Stimulated activated CD8-positive, alpha-beta memory T cell treated with anti-CD3 and anti-CD28 coated beads, Interleukin-15, amount 100 ng/mL, for 24 hours (primary cell): ENCODE measurements around the gene KAZN.

Source experiments
- DNase-seq: peaks from one replicate; pipeline ENCODE4 v3.0.0-alpha.2; 2020; ENCODE audit warnings: low read depth

Gene KAZN

GRCh38 chr1:15148004-15148403 lies 549.5 kb downstream of the KAZN start:
- DNase-seq, result no peak

GRCh38 chr1:15148475-15148874 lies 550.0 kb downstream of the KAZN start:
- no peak for DNase-seq

GRCh38 chr1:15148941-15149340 lies 550.5 kb downstream of the KAZN start:
- DNase-seq, result no peak

DNA sequence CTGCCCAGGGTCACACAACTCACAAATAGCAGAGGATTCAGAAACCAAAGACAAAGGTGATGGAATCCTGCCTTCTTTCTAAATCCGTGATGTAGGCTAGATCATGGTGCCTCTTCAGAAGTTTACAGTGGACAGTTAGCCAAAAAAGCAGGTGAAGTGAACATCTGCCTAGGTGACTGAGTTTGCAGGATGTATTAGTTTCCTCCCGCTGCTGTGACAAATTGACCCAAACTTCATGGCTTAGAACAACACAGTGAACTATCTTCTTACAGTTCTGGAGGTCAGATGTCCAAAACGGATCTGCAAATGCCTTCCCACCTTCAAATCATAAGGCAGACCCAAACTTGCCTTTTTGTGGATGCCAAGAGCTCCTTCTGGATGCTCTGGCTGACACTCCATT lies 551.9 kb downstream of the KAZN start:
- no peak for DNase-seq

DNA sequence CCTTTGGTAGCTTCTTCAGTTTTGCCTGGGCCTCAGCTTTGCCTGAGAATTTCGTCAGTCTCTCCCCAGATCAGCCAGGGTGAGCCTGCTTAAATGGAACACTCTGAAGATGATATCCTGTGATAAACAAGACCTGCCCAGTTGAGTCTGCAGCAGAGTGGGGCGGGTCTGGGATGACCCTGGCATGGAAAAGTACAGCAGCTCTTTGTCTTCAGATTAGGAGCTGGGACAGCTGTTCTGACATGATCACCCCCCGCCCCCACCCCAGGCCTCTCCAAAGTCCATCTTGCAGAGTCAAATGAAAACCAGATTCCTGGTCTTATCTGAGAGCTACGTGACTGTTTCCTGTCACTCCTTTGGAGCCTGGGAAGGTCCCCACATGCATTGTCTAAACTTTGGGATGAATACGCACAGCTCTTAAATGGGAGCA lies 552.9 kb downstream of the KAZN start:
- no peak for DNase-seq

GRCh38 chr1:15151871-15152270 lies 553.4 kb downstream of the KAZN start:
- DNase-seq, result no peak

DNA sequence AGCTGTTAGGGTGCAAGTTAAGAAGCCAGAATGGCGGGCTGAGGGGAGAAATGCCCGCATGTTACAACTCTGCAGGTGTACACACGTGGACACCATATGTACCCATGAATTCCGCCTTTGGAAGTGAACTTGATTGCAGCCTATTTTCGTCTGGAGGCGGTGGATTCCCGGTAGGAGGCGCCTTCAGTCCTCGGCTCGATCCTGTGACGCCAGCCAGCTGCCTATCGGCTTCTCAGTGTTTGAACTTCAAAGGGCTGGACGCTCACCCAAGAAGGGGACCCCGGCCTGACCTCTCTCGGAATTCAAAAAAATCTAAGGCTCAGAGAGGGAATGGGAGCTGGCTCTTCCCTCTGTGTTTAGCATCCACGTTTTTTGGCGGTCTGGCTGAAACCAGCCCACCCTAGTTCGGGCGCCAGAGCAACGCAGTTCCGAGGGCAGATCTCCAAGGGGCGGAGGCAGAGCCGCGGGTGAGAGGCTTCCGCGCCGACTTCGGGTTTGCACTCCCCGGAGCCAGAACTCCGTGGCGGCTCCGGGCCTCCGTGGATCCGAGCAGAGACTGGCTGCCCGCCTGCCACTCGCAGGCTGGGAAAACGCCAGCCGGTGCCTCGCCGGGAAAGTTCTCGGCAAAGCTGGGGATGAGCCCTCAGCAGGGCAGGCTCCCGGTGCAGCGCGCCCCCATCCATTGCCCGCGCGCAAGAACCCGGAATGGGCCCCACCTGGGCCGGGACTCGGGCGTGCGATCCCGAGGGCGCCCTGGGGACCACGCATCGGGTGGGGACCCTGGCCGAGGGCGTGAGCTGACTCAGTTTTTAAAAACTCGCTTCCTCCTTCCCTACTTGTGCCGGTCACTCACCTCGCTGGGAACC lies 554.1 kb downstream of the KAZN start:
- no peak for DNase-seq

- no peak for DNase-seq
Observed at GRCh38 chr1:15153184-15153841, 554.8 kb downstream of the KAZN start, which contains the start of gene TMEM51. Gene TMEM51 (plus strand): TSS chr1:15153747. CDS start chr1:15215088, 61,341 bp downstream.

GRCh38 chr1:15153842-15154479 lies 555.5 kb downstream of the KAZN start:
- DNase-seq, result peak; percentile 18

- no peak for DNase-seq
Observed at GRCh38 chr1:15154480-15155036, 556.1 kb downstream of the KAZN start.

DNA sequence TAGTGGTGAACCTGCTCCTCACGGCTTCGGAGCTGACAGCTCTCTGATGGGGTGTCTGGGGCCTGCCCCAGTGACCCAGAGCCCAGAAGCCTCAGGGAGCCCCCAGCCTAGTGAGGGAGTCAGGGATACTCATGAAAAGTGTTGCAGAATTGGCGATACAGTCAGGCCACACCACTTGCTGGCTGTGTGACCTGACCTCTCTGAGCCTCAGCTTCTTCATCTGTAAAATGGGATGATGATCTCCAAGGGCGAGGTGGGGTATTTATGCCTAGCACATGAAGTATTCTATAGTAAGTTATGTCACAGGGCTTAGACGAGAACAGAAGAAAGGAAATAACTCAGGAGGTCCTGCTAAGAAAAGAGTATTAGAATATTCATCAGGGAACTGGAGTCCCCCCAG lies 556.7 kb downstream of the KAZN start:
- no peak for DNase-seq

DNA sequence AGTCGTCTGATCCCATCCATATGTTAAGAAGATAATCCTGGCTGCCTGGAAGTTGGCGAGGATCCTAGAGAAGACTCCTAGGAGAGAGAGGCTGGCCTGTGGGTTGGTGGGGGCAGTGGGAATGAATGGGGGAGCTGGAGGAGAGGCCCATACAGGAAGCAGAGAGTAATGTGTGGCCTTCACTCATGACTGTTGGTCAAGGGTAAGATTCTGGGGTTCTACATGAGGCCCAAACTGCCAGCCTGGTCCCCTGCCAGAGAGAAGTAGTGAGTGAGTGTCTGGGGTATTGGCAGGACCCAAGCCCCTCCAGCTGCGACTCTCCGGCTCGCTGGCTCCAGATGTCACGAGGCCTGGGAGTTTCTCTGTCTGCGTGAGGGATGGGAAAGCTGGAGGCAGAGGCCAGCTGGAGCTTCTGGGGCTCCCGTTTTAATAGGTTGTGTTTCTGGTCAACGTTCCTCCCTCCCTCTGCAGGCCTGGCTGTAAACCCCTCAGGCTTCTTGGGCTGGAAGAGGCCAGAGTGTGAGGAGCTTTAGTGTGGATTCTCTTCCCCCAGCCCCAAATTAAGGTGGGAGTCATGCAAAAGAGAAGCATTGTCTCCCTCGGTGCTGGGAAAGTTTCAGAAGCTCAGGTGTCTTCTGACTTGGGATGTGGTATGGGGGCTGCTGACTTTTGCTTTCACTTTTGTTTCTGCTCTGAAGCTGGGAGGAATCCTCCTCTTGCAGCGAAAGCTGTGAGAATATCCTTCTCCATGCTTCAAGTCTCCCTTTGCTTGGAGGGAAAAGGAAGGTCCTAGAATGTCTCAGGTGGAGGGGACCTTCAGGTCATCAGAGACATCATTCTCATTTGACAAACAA lies 557.6 kb downstream of the KAZN start:
- no peak for DNase-seq

DNA sequence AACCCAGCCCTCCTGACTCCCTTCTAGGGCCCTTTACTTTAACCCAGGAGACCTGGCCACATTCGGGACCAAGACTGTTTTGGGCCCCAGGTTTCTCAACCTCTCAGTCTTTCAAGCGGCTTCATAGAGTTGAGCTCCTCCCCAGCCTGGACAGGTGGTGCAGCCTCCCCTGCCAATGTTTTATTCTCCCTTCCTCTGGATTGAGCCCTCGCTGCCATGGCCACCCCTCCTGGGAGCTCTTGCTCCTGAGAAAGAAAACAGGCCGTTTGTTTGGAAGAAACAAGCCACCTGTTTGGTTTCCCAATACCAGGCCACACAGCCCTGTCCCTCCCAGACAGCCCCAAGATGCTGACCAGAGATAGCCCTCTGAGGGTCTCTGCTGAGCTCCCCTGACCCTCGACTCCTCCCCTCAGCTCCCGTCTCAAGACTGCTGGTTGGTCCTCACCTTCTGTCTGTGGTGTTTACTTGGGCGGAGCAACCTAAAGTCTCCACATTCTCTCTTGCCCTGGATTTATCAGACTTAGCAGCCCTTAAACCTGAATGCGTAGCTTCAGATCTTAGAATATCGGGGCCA lies 558.4 kb downstream of the KAZN start:
- no peak for DNase-seq

GRCh38 chr1:15157524-15158399 lies 559.3 kb downstream of the KAZN start:
- no peak for DNase-seq

- DNase-seq, result no peak
Observed at GRCh38 chr1:15158506-15159165, 560.2 kb downstream of the KAZN start.

DNA sequence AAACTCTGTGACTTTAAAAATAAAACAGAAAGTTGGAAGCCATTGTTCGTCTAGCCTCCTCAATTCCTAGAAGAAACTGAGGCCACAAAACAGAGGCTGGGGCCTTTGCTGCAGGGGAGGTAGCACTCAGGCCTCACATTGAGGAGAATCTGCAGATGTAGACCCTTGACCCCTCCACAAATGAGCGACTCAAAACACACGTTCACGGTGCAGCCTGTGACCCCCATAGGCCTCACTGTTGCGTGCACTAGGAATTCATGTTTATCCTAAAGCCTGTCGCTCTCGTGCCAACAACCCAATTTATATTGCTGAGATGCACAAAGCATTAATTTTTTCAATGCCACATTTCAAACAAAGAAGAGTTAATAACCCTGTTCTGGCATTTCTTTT lies 560.7 kb downstream of the KAZN start:
- DNase-seq, result no peak

DNA sequence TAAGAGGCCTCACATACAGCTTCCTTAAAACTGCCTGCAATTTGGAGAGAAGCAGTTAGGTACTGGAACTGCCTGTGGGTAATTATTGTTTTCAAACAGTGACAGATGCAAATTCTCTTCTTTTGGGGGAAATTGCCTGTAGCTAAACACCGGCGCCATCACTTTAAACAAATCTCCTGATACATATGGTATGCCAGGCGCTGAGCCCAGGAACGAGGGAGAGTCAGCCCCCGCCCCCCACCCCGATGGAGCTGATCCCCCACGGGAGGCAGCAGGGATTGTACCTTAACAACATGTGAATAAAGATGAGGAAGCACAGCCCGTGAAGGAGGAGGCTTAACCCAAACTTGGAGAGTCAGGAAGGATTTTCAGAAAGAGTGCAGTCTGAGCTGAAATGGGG lies 562.1 kb downstream of the KAZN start:
- DNase-seq, result no peak

DNA sequence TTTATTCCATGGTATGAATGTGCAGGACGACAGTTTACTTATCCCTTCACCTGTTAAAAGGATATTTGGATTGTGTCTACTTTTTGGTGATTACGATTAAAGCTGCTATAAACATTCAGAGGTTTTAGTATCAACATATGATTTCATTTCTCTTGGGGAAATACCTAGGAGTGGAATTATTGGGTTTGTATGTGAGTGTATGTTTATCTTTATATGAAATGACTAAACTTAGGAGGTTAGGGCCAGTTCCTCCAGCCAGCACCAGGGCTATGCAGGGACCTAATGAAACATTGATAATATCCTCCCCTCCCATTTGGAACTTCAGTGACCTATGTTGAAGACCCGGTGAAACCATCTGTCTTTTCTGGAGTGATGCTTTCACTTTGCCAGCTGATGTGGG lies 568.9 kb downstream of the KAZN start:
- no peak for DNase-seq
